OCI-LY3 (cell line): ENCODE results near the gene C2CD4A.

ENCODE experiments used
- H2AFZ ChIP-seq: fragments of 200-600, 300-600 bp; shearing (Covaris generic); 2 replicates; pipeline ENCODE4 v1.6.0; 2014; ENCODE audit warnings: antibody characterized with exemption, low read depth, low read length
- H3K27ac ChIP-seq: fragments of 200-600, 300-600 bp; sonication (generic); 2 replicates; pipeline ENCODE4 v1.5.1; 2014; ENCODE audit warnings: mild to moderate bottlenecking, low read length, moderate library complexity, mixed read lengths
- H3K27me3 ChIP-seq: fragments of 200-600, 300-600 bp; sonication (generic); 2 replicates; pipeline ENCODE4 v1.6.1; 2014; ENCODE audit warnings: low read depth, low read length, mixed read lengths
- H3K36me3 ChIP-seq: fragments of 200-600, 300-600 bp; sonication (generic); replicated peaks from 2 replicates; pipeline ENCODE3; 2014; ENCODE audit warnings: low read depth, low read length, mixed read lengths
- H3K4me1 ChIP-seq: fragments of 300-600, 200-600 bp; sonication (generic); 2 replicates; pipeline ENCODE4 v1.6.1; 2014; ENCODE audit warnings: low read length, mixed read lengths
- H3K4me2 ChIP-seq: fragments of 200-600, 300-600 bp; sonication (generic); 2 replicates; pipeline ENCODE4 v1.6.1; 2014; ENCODE audit warnings: low read length, mixed read lengths
- H3K4me3 ChIP-seq: fragments of 300-600, 200-600 bp; sonication (generic); 2 replicates; pipeline ENCODE4 v1.5.1; 2014; ENCODE audit warnings: antibody characterized with exemption, mild to moderate bottlenecking, low read length, moderate library complexity
- H3K79me2 ChIP-seq: fragments of 300-600, 200-600 bp; shearing (Covaris generic); 2 replicates; pipeline ENCODE4 v1.6.1; 2014; ENCODE audit warnings: mild to moderate bottlenecking, low read length, mixed read lengths
- H3K9ac ChIP-seq: fragments of 300-600, 200-600 bp; shearing (Covaris generic); 2 replicates; pipeline ENCODE4 v1.6.0; 2014; ENCODE audit warnings: mild to moderate bottlenecking, low read length, moderate library complexity
- H3K9me3 ChIP-seq: fragments of 200-600, 300-600 bp; shearing (Covaris generic); 2 replicates; pipeline ENCODE4 v1.6.1; 2014; ENCODE audit warnings: low read length, mixed read lengths; ENCODE audit not compliant: insufficient read depth
- H4K20me1 ChIP-seq: fragments of 200-600, 300-600 bp; sonication (generic); 2 replicates; pipeline ENCODE4 v1.6.1; 2016; ENCODE audit warnings: low read length, mixed read lengths; ENCODE audit not compliant: insufficient read depth
- EZH2phosphoT487 ChIP-seq: fragments of 200-600 bp; shearing (Covaris generic); IDR thresholded peaks from 2 replicates; pipeline ENCODE4 v1.6.1; 2018; ENCODE audit warnings: antibody characterized with exemption, mixed run types, low read depth
- TF ChIP-seq, protein P1 (sequence below): fragments of 200-600, 300-600 bp; sonication (generic); IDR thresholded peaks from 2 replicates; pipeline ENCODE4 v1.5.1; 2014; ENCODE audit warnings: antibody characterized with exemption, low read length, low read depth

C2CD4A gene

GRCh38 chr15:62067448-62068044 lies 769 bp downstream of the C2CD4A start:
- no peaks in the 10 kb centered on the region for H4K20me1 ChIP-seq
- no peak overlapping the region for H2AFZ ChIP-seq
- no peaks in the 10 kb centered on the region for H3K9me3 ChIP-seq
- no peak for TF ChIP-seq EZH2phosphoT487
- TF ChIP-seq, protein P1, sequence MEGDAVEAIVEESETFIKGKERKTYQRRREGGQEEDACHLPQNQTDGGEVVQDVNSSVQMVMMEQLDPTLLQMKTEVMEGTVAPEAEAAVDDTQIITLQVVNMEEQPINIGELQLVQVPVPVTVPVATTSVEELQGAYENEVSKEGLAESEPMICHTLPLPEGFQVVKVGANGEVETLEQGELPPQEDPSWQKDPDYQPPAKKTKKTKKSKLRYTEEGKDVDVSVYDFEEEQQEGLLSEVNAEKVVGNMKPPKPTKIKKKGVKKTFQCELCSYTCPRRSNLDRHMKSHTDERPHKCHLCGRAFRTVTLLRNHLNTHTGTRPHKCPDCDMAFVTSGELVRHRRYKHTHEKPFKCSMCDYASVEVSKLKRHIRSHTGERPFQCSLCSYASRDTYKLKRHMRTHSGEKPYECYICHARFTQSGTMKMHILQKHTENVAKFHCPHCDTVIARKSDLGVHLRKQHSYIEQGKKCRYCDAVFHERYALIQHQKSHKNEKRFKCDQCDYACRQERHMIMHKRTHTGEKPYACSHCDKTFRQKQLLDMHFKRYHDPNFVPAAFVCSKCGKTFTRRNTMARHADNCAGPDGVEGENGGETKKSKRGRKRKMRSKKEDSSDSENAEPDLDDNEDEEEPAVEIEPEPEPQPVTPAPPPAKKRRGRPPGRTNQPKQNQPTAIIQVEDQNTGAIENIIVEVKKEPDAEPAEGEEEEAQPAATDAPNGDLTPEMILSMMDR: no peak
- H3K4me3 ChIP-seq: peak overlapping the region; percentile 72; the same call in 1 of the 2 replicates
- no peaks in the 10 kb centered on the region for H3K36me3 ChIP-seq
- peak overlapping the region; percentile 86 for H3K4me2 ChIP-seq
- H3K9ac ChIP-seq: no peak overlapping the region
- H3K27ac ChIP-seq: no peak overlapping the region
- H3K79me2 ChIP-seq: no peaks in the 10 kb centered on the region
- H3K27me3 ChIP-seq: peaks cover 8% of the 10 kb centered on the region; the same call in 1 of the 2 replicates
- peaks cover 24% of the 10 kb centered on the region for H3K4me1 ChIP-seq

GRCh38 chr15:62068071-62068809 lies 1.5 kb downstream of the C2CD4A start:
- no peak overlapping the region for H3K9ac ChIP-seq
- no peaks in the 10 kb centered on the region for H4K20me1 ChIP-seq
- H3K4me3 ChIP-seq: no peak overlapping the region
- no peak overlapping the region for H3K4me2 ChIP-seq
- peaks cover 8% of the 10 kb centered on the region; the same call in 1 of the 2 replicates for H3K27me3 ChIP-seq
- TF ChIP-seq EZH2phosphoT487: no peak
- TF ChIP-seq, protein P1: no peak
- H3K4me1 ChIP-seq: peaks cover 24% of the 10 kb centered on the region
- H3K36me3 ChIP-seq: no peaks in the 10 kb centered on the region
- no peak overlapping the region for H3K27ac ChIP-seq
- no peaks in the 10 kb centered on the region for H3K9me3 ChIP-seq
- no peak overlapping the region for H2AFZ ChIP-seq
- H3K79me2 ChIP-seq: no peaks in the 10 kb centered on the region

DNA sequence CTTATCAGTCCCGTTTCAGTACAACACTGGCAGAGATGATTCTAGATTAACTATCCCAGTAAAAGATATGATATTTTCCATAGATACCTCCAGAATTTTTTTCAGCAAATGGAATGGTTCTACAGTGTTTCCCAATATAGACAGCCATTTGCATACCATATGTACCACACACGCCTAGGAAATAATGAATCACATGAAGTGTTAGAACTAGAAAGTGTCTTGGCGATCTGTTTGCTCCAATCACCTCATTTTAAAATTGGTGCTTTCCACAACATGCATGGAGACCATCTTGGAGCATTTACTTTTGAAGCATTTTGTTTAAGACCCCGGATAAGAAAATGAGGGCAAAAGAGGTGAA lies 2.0 kb downstream of the C2CD4A start:
- Histone ChIP-seq H3K9ac (no peak overlapping the region), H3K9me3 (no peaks in the 10 kb centered on the region), H3K27me3 (peaks cover 4% of the 10 kb centered on the region; the same call in 1 of the 2 replicates), H3K27ac (no peak overlapping the region), H2AFZ (no peak overlapping the region), H3K79me2 (no peaks in the 10 kb centered on the region), H3K4me1 (peaks cover 22% of the 10 kb centered on the region), H3K4me2 (no peak overlapping the region), H3K4me3 (no peak overlapping the region), H3K36me3 (no peaks in the 10 kb centered on the region), H4K20me1 (no peaks in the 10 kb centered on the region)
- TF ChIP-seq, protein P1: no peak
- no peak for TF ChIP-seq EZH2phosphoT487

- H3K27me3 ChIP-seq: peaks cover 3% of the 10 kb centered on the region; the same call in 1 of the 2 replicates
- H3K9ac ChIP-seq: no peak overlapping the region
- peaks cover 17% of the 10 kb centered on the region for H3K4me1 ChIP-seq
- H3K36me3 ChIP-seq: no peaks in the 10 kb centered on the region
- H3K4me3 ChIP-seq: no peak overlapping the region
- no peaks in the 10 kb centered on the region for H3K9me3 ChIP-seq
- TF ChIP-seq EZH2phosphoT487: no peak
- TF ChIP-seq, protein P1: no peak
- H3K27ac ChIP-seq: no peak overlapping the region
- H2AFZ ChIP-seq: no peak overlapping the region
- H3K79me2 ChIP-seq: no peaks in the 10 kb centered on the region
- no peak overlapping the region for H3K4me2 ChIP-seq
- no peaks in the 10 kb centered on the region for H4K20me1 ChIP-seq
Observed at GRCh38 chr15:62069551-62069950, 2.8 kb downstream of the C2CD4A start.
